H9 (cell line): ENCODE measurements around the gene ST8SIA6. TPM values are rescaled to one million over a fixed set of nuclear protein-coding genes. Genes with fewer than 3 reads are reported as not detected.

Experiments used
- DNase-seq: peaks from one replicate; pipeline ENCODE4 v3.0.0-alpha.2; 2017
- H2AFZ ChIP-seq: one replicate; pipeline ENCODE4 v1.6.1; 2013; ENCODE audit warnings: mild to moderate bottlenecking, low read length, control low read depth, moderate library complexity
- H2AK5ac ChIP-seq: 2 replicates; pipeline ENCODE4 v1.6.1; 2013; ENCODE audit warnings: low read length, control low read depth, mixed read lengths; ENCODE audit not compliant: insufficient read length
- H2BK120ac ChIP-seq: one replicate; pipeline ENCODE4 v1.6.1; 2013; ENCODE audit warnings: low read depth, mild to moderate bottlenecking, low read length, control low read depth, inconsistent platforms; ENCODE audit not compliant: poor library complexity, severe bottlenecking
- H2BK12ac ChIP-seq: 2 replicates; pipeline ENCODE4 v1.6.1; 2013; ENCODE audit warnings: low read length, control low read depth, mixed read lengths, low read depth; ENCODE audit not compliant: insufficient read length
- H2BK15ac ChIP-seq: 2 replicates; pipeline ENCODE4 v1.6.1; 2013; ENCODE audit warnings: low read depth, low read length, control low read depth
- H2BK20ac ChIP-seq: one replicate; pipeline ENCODE4 v1.6.1; 2013; ENCODE audit warnings: low read depth, mild to moderate bottlenecking, low read length, control low read depth, inconsistent platforms; ENCODE audit not compliant: poor library complexity, severe bottlenecking
- H2BK5ac ChIP-seq: 2 replicates; pipeline ENCODE4 v1.6.1; 2013; ENCODE audit warnings: low read length, control low read depth, mixed read lengths; ENCODE audit not compliant: insufficient read length
- H3K14ac ChIP-seq: 2 replicates; pipeline ENCODE4 v1.6.1; 2013; ENCODE audit warnings: low read length, control low read depth; ENCODE audit not compliant: insufficient read depth
- H3K18ac ChIP-seq: 2 replicates; pipeline ENCODE4 v1.6.1; 2013; ENCODE audit warnings: low read depth, mild to moderate bottlenecking, mixed read lengths, low read length, control low read depth; ENCODE audit not compliant: insufficient read length
- H3K23ac ChIP-seq: 2 replicates; pipeline ENCODE4 v1.6.1; 2013; ENCODE audit warnings: low read length, control low read depth, mixed read lengths, low read depth; ENCODE audit not compliant: insufficient read length
- H3K23me2 ChIP-seq: 2 replicates; pipeline ENCODE4 v1.6.1; 2013; ENCODE audit warnings: low read depth, mild to moderate bottlenecking, mixed read lengths, low read length, control low read depth; ENCODE audit not compliant: insufficient read length, poor library complexity, severe bottlenecking
- H3K27ac ChIP-seq: 2 replicates; pipeline ENCODE4 v1.5.1; 2013; ENCODE audit warnings: low read length, control low read depth, mixed read lengths, low read depth; ENCODE audit not compliant: insufficient read length
- H3K27me3 ChIP-seq: 2 replicates; pipeline ENCODE4 v1.6.1; 2013; ENCODE audit warnings: low read length, control low read depth, inconsistent platforms; ENCODE audit not compliant: insufficient read depth
- H3K4ac ChIP-seq: 2 replicates; pipeline ENCODE4 v1.6.1; 2013; ENCODE audit warnings: low read depth, mild to moderate bottlenecking, control low read depth, inconsistent platforms, low read length, moderate library complexity
- H3K4me1 ChIP-seq: 2 replicates; pipeline ENCODE4 v1.6.1; 2013; ENCODE audit warnings: low read length, control low read depth, inconsistent platforms; ENCODE audit not compliant: insufficient read depth
- H3K4me2 ChIP-seq: 2 replicates; pipeline ENCODE4 v1.6.1; 2013; ENCODE audit warnings: low read length, control low read depth, mixed read lengths; ENCODE audit not compliant: insufficient read length, insufficient read depth
- H3K56ac ChIP-seq: 2 replicates; pipeline ENCODE4 v1.6.1; 2013; ENCODE audit warnings: low read depth, mild to moderate bottlenecking, mixed read lengths, low read length, control low read depth; ENCODE audit not compliant: insufficient read length
- H3K79me1 ChIP-seq: 2 replicates; pipeline ENCODE4 v1.6.1; 2013; ENCODE audit warnings: low read depth, mild to moderate bottlenecking, moderate library complexity, low read length, control low read depth, inconsistent platforms; ENCODE audit not compliant: insufficient read depth, poor library complexity, severe bottlenecking
- H3K79me2 ChIP-seq: 2 replicates; pipeline ENCODE4 v1.6.1; 2013; ENCODE audit warnings: low read length, control low read depth, inconsistent platforms; ENCODE audit not compliant: insufficient read depth
- H3K9ac ChIP-seq: 2 replicates; pipeline ENCODE4 v1.6.1; 2013; ENCODE audit warnings: low read length, control low read depth, mixed read lengths; ENCODE audit not compliant: insufficient read length; ENCODE audit errors: extremely low read depth
- H3K9me3 ChIP-seq: one replicate; pipeline ENCODE4 v1.6.1; 2013; ENCODE audit warnings: low read depth, low read length, inconsistent platforms; ENCODE audit not compliant: control insufficient read depth
- H3T11ph ChIP-seq: one replicate; pipeline ENCODE4 v1.6.1; 2013; ENCODE audit warnings: mild to moderate bottlenecking, low read length, control low read depth, inconsistent platforms
- H4K20me1 ChIP-seq: one replicate; pipeline ENCODE4 v1.6.1; 2013; ENCODE audit not compliant: control insufficient read depth, insufficient read length, insufficient read depth
- H4K5ac ChIP-seq: 2 replicates; pipeline ENCODE4 v1.6.1; 2013; ENCODE audit warnings: low read depth, mild to moderate bottlenecking, mixed read lengths, low read length, control low read depth; ENCODE audit not compliant: insufficient read length
- H4K8ac ChIP-seq: replicated peaks from 2 replicates; pipeline ENCODE4 v1.6.1; 2013; ENCODE audit warnings: low read length, control low read depth, mixed read lengths, low read depth; ENCODE audit not compliant: insufficient read length
- H4K91ac ChIP-seq: 2 replicates; pipeline ENCODE4 v1.6.1; 2013; ENCODE audit warnings: low read depth, mild to moderate bottlenecking, moderate library complexity, mixed read lengths, low read length, control low read depth; ENCODE audit not compliant: insufficient read length
- H3K27ac Mint-ChIP-seq, 3 experiments: 2 replicates in 2 of 3; 3 replicates in 1 of 3; pipeline ENCODE4 v1.8.0; 2020 to 2021; ENCODE audit warnings: mixed read lengths in 3 of 3, mild to moderate bottlenecking in 1 of 3, moderate library complexity in 1 of 3
- H3K27me3 Mint-ChIP-seq: 2 replicates; pipeline ENCODE4 v1.8.0; 2021; ENCODE audit warnings: low read depth, mild to moderate bottlenecking, moderate library complexity, mixed read lengths
- H3K36me3 Mint-ChIP-seq, 3 experiments: 2 replicates in 2 of 3; 3 replicates in 1 of 3; pipeline ENCODE4 v1.8.0; 2020 to 2021; ENCODE audit warnings: low read depth in 3 of 3, mixed read lengths in 3 of 3; ENCODE audit not compliant: insufficient read depth in 1 of 3
- H3K4me1 Mint-ChIP-seq, 2 experiments: 2 replicates each; pipeline ENCODE4 v1.8.0; 2020; ENCODE audit warnings: mixed read lengths in 2 of 2
- H3K4me3 Mint-ChIP-seq, 2 experiments: 2 replicates in 1 of 2; 3 replicates in 1 of 2; pipeline ENCODE4 v1.8.0; 2020 to 2021; ENCODE audit warnings: mild to moderate bottlenecking in 2 of 2, mixed read lengths in 2 of 2, moderate library complexity in 1 of 2
- H3K9me3 Mint-ChIP-seq, 2 experiments: 2 replicates in 1 of 2; 3 replicates in 1 of 2; pipeline ENCODE4 v1.8.0; 2020; ENCODE audit warnings: mild to moderate bottlenecking in 2 of 2, mixed read lengths in 2 of 2, moderate library complexity in 1 of 2
- WGBS: extraction: QIAGEN DNeasy Blood & Tissue Kit; methylation state at CpG from one replicate; pipeline ENCODE4 v1.1.7; 2013; ENCODE audit warnings: missing lambda C conversion rate, low lambda C conversion rate, mixed read lengths; ENCODE audit not compliant: insufficient read length; ENCODE audit errors: extremely low coverage; 5-methylcytosine and 5-hydroxymethylcytosine counted together
- total RNA-seq: library from RNA; stranded (reverse); gene quantifications from 2 replicates; pipeline ENCODE4 v1.2.1, GENCODE V29; 2021
- TF ChIP-seq, protein P1 (sequence below): fragments of 200-600 bp; sonication (generic); conservative IDR thresholded peaks from 3 replicates; pipeline ENCODE4 v1.8.0; 2021; ENCODE audit warnings: antibody characterized with exemption, mild to moderate bottlenecking

The ST8SIA6 gene
- total RNA-seq, 1 experiment from 2014 or later, result 0.37 TPM

DNA sequence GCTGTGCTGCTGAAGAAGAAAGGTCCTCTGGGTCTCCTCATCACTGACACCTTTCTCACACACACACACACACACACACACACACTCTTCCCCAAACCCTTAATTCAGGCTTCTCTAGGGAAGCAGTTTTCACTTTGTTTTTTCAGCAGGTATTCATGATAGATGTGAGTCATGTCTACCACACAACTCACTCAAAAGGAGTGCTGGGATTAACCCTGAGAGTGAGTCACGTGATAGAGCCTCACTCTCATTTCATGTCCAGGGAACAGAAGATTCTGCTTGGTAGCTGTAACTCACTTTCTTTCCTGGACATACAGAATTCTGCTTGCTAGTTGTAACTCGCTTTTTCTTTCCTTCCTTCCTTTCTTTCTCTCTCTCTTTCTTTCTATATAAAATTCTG, 181.0 kb downstream of the ST8SIA6 start:
- Histone ChIP-seq H3K56ac (no peak overlapping the region), H2BK15ac (no peak overlapping the region), H2BK20ac (no peak overlapping the region), H3K27ac (no peak overlapping the region), H3K9ac (no peak overlapping the region), H3K79me2 (no peaks in the 10 kb centered on the region), H3K9me3 (no peaks in the 10 kb centered on the region), H3K4ac (no peak overlapping the region), H4K5ac (no peak overlapping the region), H3K4me1 (no peaks in the 10 kb centered on the region), H3K4me2 (no peak overlapping the region), H3K23ac (no peak overlapping the region), H2BK12ac (no peak overlapping the region), H2AK5ac (no peak overlapping the region), H3K14ac (no peak overlapping the region), H3K18ac (no peak overlapping the region), H3K23me2 (no peaks in the 10 kb centered on the region), H4K20me1 (no peaks in the 10 kb centered on the region), H2BK5ac (no peak overlapping the region), H3K27me3 (no peaks in the 10 kb centered on the region), H3K79me1 (no peaks in the 10 kb centered on the region), H3T11ph (no peak overlapping the region), H4K91ac (no peak overlapping the region), H2BK120ac (no peak overlapping the region), H4K8ac (no peak overlapping the region), H2AFZ (no peak overlapping the region)
- Mint-ChIP-seq H3K4me3 (no peak overlapping the region), H3K4me1 (no peaks in the 10 kb centered on the region), H3K27ac (no peak overlapping the region), H3K27me3 (peaks cover 2% of the 10 kb centered on the region; the same call in 1 of the 2 replicates), H3K36me3 (peaks cover 4 to 21% (median 9%) of the 10 kb centered on the region in 3 experiments), H3K9me3 (peaks cover 22 to 27% of the 10 kb centered on the region in 2 experiments)
- DNase-seq, result no peak
- no CpG with 5 or more reads among the region's 2 CpGs for WGBS
- TF ChIP-seq, protein P1, sequence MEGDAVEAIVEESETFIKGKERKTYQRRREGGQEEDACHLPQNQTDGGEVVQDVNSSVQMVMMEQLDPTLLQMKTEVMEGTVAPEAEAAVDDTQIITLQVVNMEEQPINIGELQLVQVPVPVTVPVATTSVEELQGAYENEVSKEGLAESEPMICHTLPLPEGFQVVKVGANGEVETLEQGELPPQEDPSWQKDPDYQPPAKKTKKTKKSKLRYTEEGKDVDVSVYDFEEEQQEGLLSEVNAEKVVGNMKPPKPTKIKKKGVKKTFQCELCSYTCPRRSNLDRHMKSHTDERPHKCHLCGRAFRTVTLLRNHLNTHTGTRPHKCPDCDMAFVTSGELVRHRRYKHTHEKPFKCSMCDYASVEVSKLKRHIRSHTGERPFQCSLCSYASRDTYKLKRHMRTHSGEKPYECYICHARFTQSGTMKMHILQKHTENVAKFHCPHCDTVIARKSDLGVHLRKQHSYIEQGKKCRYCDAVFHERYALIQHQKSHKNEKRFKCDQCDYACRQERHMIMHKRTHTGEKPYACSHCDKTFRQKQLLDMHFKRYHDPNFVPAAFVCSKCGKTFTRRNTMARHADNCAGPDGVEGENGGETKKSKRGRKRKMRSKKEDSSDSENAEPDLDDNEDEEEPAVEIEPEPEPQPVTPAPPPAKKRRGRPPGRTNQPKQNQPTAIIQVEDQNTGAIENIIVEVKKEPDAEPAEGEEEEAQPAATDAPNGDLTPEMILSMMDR, result no peak
